HG03558 (cell line): ENCODE results near the gene EIF3M.
"Not testable (repeated sequence)": the region's sequence is repeated elsewhere in the genome, so short reads cannot be mapped to it uniquely, and the experiment has no call there.

ENCODE experiments used
- ATAC-seq: cut with Tn5 transposase; IDR thresholded peaks from one replicate; pipeline ENCODE4 v1.9.1; 2021; ENCODE audit warnings: moderate number of reproducible peaks; ENCODE audit not compliant: unreplicated experiment; ENCODE audit errors: extremely low read depth

Gene EIF3M

GRCh38 chr11:32594272-32594671, 10.6 kb downstream of the EIF3M start:
- no peak for ATAC-seq

- ATAC-seq, result not testable (repeated sequence)
These were observed 12.5 kb downstream of the EIF3M start for GRCh38 chr11:32596114-32596513.

DNA sequence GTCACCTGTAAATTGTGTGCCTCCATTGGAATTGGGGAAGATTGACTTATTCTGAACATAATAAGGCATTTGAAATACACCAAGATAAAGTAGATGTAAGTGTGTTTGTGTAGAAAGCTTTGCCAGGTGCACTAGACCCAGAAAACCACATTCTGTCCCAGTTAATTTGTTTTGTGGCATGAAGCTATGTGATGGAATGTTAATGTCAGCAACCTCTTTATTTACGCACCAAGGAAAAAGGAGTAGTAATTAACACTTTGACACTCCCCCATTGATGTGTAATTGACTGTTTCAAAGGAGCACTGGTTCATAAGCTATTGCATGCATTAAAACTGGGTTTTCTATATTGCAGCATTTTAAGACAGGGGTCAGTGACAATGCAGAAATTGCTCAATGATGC, 14.3 kb downstream of the EIF3M start:
- no peak for ATAC-seq

DNA sequence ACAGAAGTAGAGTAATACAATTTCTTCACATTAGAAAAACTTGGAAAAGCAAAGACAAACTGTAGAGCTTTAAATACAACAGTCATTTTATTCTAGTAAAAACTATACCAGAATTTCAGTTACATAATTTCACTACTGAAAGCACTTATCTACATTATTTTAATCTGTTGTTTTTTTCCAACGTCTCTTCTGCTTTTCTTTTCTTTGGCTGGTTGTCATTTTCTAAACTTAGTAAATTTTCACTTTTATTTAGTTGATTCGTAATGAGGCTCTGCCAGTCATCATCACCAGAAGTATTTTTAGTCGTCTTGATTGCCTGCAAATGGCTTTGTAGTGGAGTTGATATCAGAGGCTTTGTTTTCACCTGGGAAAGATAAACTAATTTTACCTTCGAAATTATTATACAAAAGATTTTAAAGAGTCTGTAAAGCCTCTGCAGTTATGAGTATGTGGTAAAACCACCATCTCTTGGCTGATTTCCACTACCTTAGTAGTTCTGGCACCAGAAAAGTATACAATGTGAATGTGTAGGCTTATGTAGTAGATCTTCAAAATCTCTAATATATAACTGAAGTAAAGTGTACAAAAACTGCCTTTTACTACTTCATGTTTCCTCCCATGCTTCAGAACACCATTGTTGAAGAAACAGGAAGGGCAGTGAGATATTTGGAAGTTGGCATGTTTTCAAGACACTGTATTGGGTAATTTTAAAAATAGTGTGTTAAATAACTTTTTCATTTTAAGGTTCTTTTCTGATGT, 19.2 kb downstream of the EIF3M start:
- no peak for ATAC-seq

DNA sequence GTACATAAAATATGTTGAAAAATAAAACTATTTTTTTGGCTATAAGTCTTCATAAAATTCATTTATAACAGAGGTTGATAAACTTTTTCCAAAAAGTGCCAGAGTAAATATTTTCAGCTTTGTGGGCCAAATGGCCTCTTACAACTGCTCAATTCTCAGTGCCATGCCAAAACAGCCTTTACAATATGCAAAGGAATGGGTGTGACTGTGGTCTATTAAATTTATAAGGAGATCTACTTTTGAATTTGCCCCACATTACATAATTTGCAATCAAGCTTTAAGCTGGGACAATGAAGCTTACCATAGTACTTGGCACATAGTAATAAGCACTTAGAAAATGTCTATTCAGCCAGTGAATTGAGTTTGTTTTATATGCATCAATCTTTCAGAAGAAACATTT, 22.6 kb downstream of the EIF3M start:
- no peak for ATAC-seq

DNA sequence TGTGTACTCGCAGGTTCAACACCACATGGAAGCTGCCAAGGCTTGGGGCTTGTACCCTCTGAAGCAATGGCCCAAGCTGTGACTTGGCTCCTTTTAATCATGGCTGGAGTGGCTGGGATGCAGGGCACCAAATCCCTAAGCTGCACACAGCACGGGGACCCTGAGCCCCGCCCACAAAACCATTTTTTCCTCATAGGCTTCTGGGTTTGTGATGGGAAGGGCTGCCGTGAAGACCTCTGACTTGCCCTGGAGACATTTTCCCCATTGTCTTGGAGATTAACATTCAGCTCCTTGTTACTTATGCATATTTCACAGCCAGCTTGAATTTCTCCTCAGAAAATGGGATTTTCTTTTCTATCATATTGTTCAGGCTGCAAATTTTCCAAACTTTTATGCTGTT, 25.2 kb downstream of the EIF3M start:
- ATAC-seq, result not testable (repeated sequence)

GRCh38 chr11:32610797-32611352, 27.2 kb downstream of the EIF3M start:
- no peak for ATAC-seq

- no peak for ATAC-seq
These were observed 30.0 kb downstream of the EIF3M start for GRCh38 chr11:32613500-32614151.

GRCh38 chr11:32615422-32615821, 31.8 kb downstream of the EIF3M start:
- no peak for ATAC-seq

DNA sequence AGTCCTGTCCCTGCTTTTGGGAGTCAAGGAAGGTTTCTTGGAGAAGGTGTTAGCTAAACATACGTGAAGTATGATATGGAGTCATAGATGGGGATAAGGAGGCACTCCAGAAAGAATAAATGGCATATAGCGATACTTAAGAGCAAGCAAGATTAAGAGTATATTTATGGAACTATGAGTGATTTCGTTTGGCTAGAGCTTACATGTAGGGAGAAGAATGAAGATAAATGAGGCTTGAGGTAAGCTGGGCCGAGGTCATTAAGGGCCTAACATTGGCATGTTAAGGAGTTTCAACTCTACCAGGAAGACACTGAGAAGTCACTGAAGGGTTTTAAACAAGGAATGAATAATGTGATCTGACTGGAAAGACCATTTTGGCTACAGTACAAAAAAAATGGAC, 33.3 kb downstream of the EIF3M start:
- ATAC-seq, result no peak

DNA sequence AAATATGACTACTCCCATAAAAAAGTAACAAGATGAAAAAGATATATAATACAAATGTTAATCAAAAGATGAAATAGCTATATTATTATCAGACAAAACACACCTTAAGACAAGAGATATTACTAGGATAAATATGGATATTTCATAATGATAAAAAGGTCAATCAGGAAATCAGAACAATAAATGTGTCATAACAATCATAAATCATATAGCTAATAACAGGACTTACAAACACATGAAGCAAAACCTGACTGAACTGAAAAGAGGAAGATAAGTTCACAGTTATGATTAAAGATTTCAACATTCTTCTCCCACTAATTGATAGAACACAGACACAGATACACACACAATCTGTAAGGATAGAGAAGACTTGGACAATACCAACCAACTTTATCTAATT, 47.2 kb downstream of the EIF3M start:
- ATAC-seq, result no peak

DNA sequence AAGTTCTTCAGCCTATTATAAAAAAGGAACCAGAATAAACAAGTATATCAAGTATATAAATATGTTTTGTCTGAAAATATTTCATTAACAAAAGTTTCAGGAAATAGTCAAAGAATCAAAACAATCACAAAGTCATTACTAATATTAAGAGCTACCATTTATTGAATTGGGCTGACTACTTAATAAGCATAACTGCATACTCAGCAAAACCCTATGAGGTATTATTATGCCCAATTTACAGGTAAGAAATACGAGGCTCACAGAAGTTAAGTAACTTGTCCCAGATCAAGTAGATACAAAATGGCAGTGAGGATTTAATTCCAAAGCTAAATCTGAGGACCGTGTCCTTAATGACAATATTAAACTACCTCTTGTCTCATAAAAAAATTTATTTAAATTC, 52.2 kb downstream of the EIF3M start:
- ATAC-seq, result no peak

GRCh38 chr11:32641361-32641760, 57.7 kb downstream of the EIF3M start:
- ATAC-seq, result no peak

DNA sequence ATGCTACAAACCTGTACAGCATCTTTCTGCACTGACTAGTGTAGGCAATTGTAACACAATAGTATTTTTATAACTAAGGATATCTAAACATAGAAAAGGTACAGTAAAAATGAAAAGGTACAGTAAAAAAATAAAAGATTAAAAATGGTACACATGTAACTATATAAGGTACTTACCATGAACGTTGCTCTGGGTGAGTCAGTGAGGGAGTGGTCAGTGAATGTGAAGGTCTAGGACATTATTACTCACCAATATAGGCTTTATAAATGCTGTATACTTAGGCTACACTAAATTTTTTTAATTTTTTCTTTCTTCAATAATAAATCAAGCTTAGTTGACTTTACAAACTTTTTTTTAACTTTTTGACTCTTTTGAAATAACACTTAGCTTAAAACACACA, 59.9 kb downstream of the EIF3M start:
- ATAC-seq, result no peak
